ENCODE measurements around the gene INF2.

Gene INF2

GRCh38 chr14:104705340-104706047 is 16.1 kb downstream of the INF2 start:
- no peak for TF ChIP-seq ZNF274 (IDR thresholded peaks at IDR 0.05; ENCODE audit: low read depth, low read length)

GRCh38 chr14:104706733-104707607 is 17.6 kb downstream of the INF2 start:
- no peak for TF ChIP-seq ZNF274 (IDR thresholded peaks at IDR 0.05; ENCODE audit: low read depth, low read length)
- no peak overlapping the region for H3K4me3 ChIP-seq (ENCODE audit: low read length)

More at GRCh38 chr14:104705340-104706047, 16.1 kb downstream of the INF2 start:
- no peak overlapping the region for H3K4me3 ChIP-seq (ENCODE audit: low read length)

GRCh38 chr14:104707608-104708595 is 18.5 kb downstream of the INF2 start:
- no peak overlapping the region for H3K4me3 ChIP-seq (ENCODE audit: low read length)
- no peak for TF ChIP-seq ZNF274 (IDR thresholded peaks at IDR 0.05; ENCODE audit: low read depth, low read length)

- no peak for TF ChIP-seq ZNF274 (IDR thresholded peaks at IDR 0.05; ENCODE audit: low read depth, low read length)
- H3K4me3 ChIP-seq (ENCODE audit: low read length), result no peak overlapping the region
These were observed 19.3 kb downstream of the INF2 start for GRCh38 chr14:104708606-104709268.

- no peak for TF ChIP-seq ZNF274 (IDR thresholded peaks at IDR 0.05; ENCODE audit: low read depth, low read length)
- no peak overlapping the region for H3K4me3 ChIP-seq (ENCODE audit: low read length)
These were observed 20.1 kb downstream of the INF2 start for GRCh38 chr14:104709387-104710039.

GRCh38 chr14:104710071-104710735 is 20.8 kb downstream of the INF2 start:
- H3K4me3 ChIP-seq (ENCODE audit: low read length), result no peak overlapping the region

GRCh38 chr14:104712881-104713734 is 23.7 kb downstream of the INF2 start:
- no peak overlapping the region for H3K4me3 ChIP-seq (ENCODE audit: low read length)
- TF ChIP-seq ZNF274 (IDR thresholded peaks at IDR 0.05; ENCODE audit: low read depth, low read length), result no peak

More at GRCh38 chr14:104710071-104710735, 20.8 kb downstream of the INF2 start:
- TF ChIP-seq ZNF274 (IDR thresholded peaks at IDR 0.05; ENCODE audit: low read depth, low read length), result no peak

- no peak overlapping the region for H3K4me3 ChIP-seq (ENCODE audit: low read length)
- TF ChIP-seq ZNF274 (IDR thresholded peaks at IDR 0.05; ENCODE audit: low read depth, low read length), result no peak
These were observed 24.6 kb downstream of the INF2 start for GRCh38 chr14:104714066-104714465.

GRCh38 chr14:104714681-104715080 is 25.3 kb downstream of the INF2 start:
- H3K4me3 ChIP-seq (ENCODE audit: low read length), result no peak overlapping the region
- no peak for TF ChIP-seq ZNF274 (IDR thresholded peaks at IDR 0.05; ENCODE audit: low read depth, low read length)

GRCh38 chr14:104715416-104715815 is 26.0 kb downstream of the INF2 start:
- TF ChIP-seq ZNF274 (IDR thresholded peaks at IDR 0.05; ENCODE audit: low read depth, low read length), result no peak
- no peak overlapping the region for H3K4me3 ChIP-seq (ENCODE audit: low read length)

- no peak for TF ChIP-seq ZNF274 (IDR thresholded peaks at IDR 0.05; ENCODE audit: low read depth, low read length)
- H3K4me3 ChIP-seq (ENCODE audit: low read length), result no peak overlapping the region
These were observed 26.5 kb downstream of the INF2 start for GRCh38 chr14:104715871-104716270.
